HG03442 (cell line): Measurements from ENCODE around the gene TECRL.

Experiments used
- ATAC-seq: cut with Tn5 transposase; IDR thresholded peaks from one replicate; pipeline ENCODE4 v1.9.1; 2021; ENCODE audit warnings: mild to moderate bottlenecking, moderate library complexity; ENCODE audit not compliant: unreplicated experiment

The TECRL gene, protein sequence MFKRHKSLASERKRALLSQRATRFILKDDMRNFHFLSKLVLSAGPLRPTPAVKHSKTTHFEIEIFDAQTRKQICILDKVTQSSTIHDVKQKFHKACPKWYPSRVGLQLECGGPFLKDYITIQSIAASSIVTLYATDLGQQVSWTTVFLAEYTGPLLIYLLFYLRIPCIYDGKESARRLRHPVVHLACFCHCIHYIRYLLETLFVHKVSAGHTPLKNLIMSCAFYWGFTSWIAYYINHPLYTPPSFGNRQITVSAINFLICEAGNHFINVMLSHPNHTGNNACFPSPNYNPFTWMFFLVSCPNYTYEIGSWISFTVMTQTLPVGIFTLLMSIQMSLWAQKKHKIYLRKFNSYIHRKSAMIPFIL

DNA sequence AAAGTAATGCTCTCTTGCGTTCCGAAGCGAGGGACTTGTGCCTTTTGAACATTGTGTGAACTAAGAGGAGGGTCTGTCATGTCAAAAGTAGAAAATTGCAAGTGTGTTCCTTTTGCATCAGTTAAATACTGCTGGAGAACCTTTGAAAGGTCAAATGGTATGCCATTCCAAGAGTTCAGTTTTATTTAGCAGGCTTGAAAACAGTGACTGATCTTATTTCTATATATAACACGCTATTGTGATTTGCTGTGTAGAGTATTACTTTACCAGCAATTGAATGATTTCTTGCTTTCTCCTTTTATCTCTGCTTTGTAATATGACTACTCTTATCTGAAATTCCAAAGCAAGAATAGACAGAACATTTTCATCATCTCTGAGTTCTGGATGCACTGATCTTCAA, at the start of gene TECRL:
TSS of gene TECRL (minus strand) at position 151 of the 400 bp plus-strand sequence. CDS start at position 52, 99 bp downstream.
- no peak for ATAC-seq

DNA sequence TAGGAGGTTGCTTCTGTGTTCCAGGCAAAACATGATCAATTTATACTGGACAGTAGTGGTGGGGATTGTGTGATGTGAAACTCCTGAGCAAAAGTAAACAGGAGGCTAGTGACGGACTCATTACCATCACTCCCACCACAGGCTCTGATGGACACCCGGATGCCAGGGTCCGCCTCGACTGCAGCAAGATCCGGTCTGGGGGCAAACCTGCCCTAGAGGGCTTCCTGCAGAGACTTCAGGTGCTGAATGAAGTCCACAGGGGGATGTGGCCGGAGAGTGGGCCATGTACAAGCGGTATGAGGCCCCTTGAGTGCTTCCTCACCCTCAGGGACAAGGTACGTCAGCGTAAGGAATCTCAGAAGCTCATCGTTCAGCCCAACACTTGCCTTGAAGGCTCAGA, 23.4 kb upstream of the TECRL start:
- no peak for ATAC-seq

DNA sequence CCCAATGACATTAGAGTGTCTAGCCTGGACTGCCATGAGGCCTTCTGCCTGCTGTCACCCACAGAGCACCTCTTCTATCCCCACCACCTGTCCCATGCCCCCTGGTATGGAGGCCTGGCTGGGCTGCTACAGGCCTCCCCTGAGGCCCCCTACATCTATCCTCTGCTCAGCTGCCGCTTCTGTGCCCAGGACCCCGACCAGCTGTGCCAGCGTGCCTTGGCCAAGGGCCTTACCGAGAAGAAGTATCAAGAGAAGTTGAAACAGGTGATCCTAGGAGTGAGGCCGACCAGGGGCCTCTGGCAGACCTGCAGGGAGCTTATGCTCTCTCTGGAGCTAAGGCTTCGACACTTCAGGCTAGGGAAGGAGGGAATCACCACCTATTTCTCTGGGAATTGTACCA, 21.7 kb upstream of the TECRL start:
- no peak for ATAC-seq

GRCh38 chr4:64417974-64418373, 8.7 kb upstream of the TECRL start:
- no peak for ATAC-seq

GRCh38 chr4:64407000-64407399, 2.2 kb downstream of the TECRL start:
- ATAC-seq, result no peak

GRCh38 chr4:64405761-64406160, 3.5 kb downstream of the TECRL start:
- ATAC-seq, result no peak

- ATAC-seq, result no peak
Observed at GRCh38 chr4:64402684-64403083, 6.6 kb downstream of the TECRL start.

- ATAC-seq, result no peak
Observed at GRCh38 chr4:64399313-64400109, 9.7 kb downstream of the TECRL start.

- ATAC-seq, result no peak
Observed at GRCh38 chr4:64394469-64394868, 14.8 kb downstream of the TECRL start.

GRCh38 chr4:64388252-64388651, 21.0 kb downstream of the TECRL start:
- no peak for ATAC-seq

DNA sequence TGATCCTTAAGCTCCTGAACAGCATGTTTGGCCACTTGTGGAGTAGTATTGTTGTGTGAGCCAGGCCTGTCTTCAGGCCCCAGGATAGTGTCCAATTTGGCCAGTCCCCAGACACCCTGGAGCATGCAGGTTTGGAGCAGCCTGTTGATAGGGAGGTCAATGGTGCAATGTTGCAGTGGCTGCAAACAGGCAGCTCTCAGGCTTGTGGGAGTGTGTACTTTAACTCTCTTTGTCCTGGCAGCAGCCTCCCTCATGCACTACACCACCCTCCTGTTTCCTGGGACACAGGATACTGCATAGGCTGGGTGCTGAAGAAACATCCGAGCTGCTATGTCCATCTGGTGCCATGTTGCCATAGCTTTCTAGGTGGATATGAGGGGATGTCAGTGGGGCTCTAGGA, 24.0 kb downstream of the TECRL start:
- no peak for ATAC-seq

- ATAC-seq, result no peak
Observed at GRCh38 chr4:64384237-64385203, 24.7 kb downstream of the TECRL start.

DNA sequence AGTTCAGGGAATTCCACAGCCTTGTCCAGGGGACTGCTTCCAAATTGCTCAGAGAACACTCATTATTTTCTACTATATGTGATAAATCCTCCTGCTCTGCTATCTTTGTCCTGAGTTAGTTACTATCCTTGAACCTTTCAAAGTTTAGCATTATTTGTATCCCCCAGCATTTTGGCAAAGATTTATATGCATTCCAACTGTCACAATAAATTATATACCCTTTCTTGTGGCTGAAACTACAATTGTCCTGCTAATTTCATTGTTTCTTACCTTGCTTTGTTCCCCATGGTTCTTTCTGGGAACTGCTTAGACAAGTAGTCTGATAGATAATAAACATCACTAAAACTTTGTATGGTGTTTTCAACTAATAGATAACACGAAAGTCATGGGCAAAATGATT, 40.5 kb downstream of the TECRL start:
- ATAC-seq, result no peak

- ATAC-seq, result no peak
Observed at GRCh38 chr4:64361399-64361740, 47.9 kb downstream of the TECRL start.

- no peak for ATAC-seq
Observed at GRCh38 chr4:64360664-64361398, 48.4 kb downstream of the TECRL start.

DNA sequence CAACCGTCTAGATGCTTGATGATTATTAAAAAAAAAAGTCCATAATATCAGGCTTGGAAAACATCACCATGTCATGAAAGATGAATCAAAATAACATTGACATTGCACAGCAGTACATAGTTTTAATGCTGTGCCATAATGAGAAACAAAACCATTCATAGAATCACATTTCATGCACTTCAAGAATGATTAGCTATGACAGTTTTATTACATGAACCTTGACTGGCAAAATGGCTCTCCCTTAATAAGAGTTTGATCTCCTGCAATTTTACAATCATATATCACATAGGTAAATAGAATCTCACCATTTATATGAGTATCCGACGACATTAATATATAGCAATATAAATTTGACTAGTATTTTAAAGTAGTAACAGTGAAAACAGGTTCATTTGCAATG, 49.8 kb downstream of the TECRL start:
- no peak for ATAC-seq

DNA sequence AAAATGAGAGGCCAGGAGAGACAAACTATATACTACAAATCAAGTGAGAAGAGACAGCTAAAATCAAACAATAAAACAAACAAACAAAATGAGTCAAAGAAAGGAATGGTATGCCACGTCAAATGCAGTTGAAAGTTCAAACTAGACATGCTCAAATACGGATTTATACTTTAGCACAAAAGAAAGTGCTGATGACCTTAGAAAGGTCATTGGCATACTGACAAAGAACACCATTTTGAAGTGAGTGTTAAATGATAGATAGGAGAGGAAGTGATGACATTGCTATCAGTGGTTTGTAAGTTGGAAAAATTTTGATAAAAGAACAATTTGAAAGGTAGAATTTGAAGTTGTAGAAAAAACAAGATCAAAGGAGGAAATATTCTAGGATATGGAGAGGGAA, 55.3 kb downstream of the TECRL start:
- no peak for ATAC-seq

GRCh38 chr4:64341711-64342110, 67.5 kb downstream of the TECRL start:
- no peak for ATAC-seq

DNA sequence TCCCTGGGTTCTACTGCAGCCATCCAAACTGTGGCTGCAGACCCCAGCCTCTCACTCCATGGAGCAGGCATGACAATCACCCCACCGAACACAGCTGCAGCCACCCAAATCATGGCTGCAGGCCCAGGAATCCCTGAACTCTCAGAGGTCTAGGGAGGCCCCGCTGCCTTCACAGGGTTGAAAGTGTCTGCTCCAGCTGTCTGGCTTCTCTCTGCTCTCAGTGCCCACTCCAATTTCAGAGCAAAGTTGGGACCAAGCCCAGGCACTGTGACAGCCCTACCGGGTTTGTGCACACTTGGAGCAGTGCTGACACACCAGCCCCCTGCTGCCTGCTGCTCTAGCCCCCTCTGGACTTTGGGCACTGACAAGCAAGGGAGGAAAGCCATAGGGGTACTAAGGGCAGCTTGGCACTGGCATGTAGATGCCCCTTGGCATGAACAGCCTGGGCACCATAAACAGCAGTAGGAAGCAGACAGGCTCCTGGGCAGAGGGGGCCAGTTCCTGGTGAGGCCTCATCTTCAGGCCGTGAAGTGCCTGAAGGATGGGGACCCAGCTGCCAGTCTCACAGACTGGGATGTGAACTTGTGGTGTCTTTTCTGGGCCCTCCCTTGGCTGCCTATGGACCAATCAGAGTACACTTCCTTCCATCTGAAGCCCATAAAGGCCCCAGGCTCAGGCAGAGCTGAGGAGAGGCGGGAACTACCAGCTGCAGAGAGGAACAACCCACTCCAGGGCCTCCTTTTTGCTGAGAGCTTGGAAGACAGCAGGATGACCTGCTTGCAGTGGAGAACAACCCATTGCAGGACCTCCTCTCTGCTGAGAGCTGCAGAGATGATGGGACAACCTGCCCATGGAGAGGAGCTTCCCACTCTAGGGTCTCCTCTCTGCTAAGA, 68.8 kb downstream of the TECRL start:
- ATAC-seq, result no peak

DNA sequence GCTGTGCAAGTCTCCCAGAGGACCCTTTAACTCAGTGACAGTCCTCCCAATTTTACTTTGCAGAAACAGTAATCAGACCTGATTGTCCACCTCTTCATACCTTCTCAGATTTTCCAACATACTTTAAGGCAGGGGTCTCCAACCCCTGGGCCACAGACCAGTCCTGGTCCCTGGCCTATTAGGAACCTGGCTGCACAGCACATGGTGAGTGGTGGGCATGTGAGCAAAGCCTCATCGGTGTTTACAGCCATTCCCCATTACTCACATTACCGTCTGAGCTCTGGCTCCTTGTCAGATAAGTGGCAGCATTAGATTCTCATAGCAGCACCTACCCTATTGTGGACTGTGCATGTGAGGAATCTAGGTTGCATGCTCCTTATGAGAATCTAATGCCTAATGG, 74.3 kb downstream of the TECRL start:
- no peak for ATAC-seq
